Ecto neural progenitor cell (in vitro differentiated cells): ENCODE results near the gene SEPTIN6.

ENCODE experiments used
- DNase-seq: peaks from one replicate; pipeline ENCODE4 v3.0.0-alpha.2; 2018; ENCODE audit warnings: low spot score

Gene SEPTIN6

DNA sequence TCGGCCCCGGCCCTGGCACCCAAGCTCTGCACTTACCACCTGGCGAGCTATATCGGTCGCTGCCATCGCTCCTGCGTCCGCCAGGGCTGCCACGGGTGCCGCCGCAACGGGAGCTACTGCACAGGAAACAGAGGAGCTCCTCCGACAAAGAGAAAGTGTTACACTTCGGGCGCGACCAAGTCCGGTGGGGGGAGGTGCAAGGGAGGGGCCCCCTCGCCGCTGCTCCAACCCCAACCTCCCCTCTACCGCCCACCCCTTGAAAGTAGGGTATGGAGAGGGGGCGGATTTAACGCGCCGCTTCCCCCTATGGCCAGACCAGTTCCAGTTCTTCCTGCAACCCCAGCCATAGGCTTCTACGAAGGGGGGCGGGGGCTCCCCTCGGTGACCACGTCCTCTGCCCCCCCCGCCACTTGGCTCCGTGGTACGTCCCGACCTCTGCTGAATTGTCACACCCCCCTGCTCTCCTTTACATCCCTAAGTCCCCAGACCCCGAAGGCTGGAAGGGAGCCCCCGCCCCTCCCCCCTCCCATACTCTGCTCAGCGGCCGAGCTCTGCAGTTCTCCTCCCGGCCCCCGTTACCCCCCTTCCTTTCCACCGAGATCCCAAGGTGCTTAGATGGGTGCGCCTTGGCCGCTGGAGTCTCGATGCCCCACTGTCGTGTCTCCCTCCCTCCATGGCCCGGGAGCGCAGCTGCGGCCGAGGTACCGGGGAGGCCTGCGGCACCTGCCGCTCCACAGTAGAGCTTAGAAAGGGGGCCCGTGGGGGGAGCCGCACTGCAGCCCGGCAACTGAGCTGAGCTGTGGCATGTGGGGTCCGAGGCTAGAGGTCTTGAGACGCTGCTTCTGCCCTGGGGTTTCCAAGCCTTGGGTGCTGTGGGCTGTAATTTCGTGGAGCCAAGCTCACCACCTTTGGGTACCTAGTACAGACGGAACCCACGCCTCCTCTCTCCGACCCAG, at the start of gene SEPTIN6:
SEPTIN6 (minus strand) TSS at position 129 of the 956 bp plus-strand sequence; CDS start at position 66, 63 bp downstream.
- peak; percentile 79 for DNase-seq

- DNase-seq, result no peak
These were observed 45.8 kb upstream of the SEPTIN6 start for GRCh38 chrX:119738742-119739141.

DNA sequence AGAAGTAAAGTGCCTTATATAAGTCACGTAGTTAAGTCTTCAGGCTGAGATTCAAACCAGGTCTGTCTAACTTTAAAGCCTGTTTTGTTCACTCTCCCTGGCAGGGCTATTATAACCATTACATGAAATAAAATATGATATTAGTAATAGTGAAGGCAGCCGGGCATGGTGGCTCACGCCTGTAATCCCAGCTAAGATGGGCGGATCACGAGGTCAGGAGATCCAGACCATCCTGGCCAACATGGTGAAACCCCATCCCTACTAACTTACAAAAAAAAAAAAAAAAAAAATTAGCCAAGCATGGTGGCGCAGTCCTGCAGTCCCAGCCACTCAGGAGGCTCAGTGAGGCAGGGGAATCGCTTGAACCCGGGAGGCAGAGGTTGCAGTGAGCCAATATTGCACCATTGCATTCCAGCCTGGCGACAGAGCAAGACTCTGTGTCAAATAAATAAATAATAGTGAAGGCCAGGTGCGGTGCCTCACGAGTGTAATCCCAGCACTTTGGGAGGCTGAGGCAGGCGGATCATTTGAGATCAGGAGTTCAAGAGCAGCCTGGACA, 43.3 kb upstream of the SEPTIN6 start:
- no peak for DNase-seq

DNA sequence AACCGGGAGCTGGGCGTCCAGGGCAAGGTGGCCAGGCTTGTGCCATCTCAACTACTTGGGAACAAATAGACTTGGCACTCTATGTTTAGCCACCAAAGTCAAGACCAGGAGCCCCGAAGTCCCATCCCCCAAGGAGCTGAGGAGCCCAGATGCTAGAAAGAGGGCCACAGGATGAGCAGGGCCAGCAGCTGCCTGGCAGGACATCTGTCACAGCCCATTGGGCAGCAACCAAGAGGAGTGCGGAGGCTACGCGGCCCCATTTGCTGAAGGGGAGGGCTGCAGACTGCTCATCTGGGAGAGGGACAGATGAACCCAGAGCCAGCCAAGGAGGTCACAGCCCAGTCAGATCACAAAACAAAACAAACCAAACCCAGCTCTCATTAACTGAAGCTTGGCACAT, 42.5 kb upstream of the SEPTIN6 start:
- no peak for DNase-seq

GRCh38 chrX:119734897-119735339, 42.0 kb upstream of the SEPTIN6 start:
- no peak for DNase-seq

DNA sequence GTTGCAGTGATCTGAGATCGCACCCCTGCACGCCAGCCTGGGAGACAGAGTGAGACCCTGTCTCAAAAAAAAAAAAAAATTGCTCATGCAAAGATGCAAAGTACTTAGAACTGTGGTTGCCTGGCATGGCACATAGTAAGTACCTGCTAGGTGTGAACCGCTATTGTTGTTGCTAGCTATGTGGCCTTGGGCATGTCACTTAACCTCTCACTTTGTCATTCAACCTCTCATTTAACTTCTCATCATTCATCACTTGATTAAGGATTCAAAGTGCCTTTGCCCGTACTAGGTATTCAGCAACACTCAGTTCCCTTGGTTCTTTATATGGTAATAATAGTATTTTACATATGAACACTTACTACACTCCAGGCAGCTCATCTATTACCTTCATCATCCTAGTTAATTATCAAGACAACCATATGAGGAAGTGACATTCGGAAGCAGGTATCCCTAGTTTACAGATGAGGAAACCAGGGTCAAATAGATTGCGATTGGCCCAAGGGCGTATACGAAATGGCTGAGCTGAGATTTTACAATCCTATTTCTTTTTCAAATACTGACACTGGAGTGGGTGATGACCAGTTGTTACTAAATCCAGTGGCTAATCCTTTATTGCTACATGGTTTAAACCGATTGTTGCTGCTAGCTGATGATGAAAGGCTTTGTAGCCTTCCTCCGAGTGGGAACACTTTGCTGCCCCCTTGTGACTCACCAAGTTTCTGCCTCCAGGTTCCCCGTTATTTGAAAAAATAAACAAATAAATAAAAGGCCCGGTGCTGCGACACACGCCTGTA, 36.6 kb upstream of the SEPTIN6 start:
- DNase-seq, result peak; percentile 61

GRCh38 chrX:119728487-119728886, 35.5 kb upstream of the SEPTIN6 start:
- DNase-seq, result no peak

GRCh38 chrX:119726900-119727555, 34.1 kb upstream of the SEPTIN6 start:
- DNase-seq, result no peak

DNA sequence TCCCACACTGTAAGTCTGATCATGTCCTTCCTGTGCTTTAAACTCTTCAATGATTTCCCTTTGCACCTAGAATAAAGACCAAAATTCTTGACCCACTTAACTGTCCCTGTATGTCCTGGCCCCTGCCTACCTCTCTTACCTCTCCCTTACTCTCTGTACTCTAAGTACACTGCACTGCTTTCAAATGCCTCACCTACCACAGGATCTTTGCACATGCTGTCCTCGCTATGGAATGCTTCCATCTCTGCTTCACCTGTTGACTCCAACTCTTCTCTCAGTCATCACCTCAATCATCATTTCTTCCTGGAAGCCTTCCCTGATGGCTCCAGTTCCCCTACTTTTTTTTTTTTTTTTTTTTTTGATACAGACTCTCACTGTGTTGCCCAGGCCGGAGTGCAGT, 29.0 kb upstream of the SEPTIN6 start:
- DNase-seq, result no peak

GRCh38 chrX:119721487-119721886, 28.5 kb upstream of the SEPTIN6 start:
- no peak for DNase-seq

DNA sequence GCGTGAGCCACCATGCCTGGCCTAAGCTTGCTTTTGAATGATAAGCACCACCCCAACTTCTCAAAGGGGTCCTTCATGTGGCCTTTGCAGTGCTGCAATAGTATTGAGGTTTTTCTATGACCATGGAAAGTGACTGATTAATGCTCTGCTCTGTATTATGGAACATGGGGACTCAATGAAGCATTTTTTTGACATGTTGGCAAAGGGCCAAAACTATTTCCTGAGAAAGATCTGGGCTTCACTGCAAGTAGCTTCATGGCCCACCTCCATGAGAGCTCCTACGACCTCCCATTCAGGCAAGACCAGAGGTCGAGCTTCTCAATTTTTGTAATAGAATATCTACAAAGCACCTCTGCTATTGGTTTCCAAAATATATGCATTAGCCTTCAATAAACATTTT, 16.7 kb upstream of the SEPTIN6 start:
- no peak for DNase-seq

DNA sequence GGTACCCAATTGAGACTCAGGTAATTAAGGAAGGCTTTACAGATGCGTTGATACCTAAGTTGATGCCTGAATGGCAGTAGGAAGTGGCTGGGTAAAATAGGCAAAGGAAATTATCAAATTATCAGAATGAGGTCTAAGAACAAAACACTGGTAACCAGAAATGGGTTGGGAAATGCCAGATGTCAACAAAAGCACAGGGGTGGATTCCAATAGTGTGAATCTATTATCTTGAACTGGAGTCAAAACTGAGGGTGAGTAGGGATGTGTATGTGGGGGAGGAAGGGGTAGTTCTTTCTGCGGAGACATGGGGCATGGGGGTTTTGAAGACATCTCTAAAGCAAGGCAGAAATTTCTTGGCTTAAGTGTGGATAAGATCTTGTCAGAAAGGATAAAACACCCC, 16.0 kb upstream of the SEPTIN6 start:
- no peak for DNase-seq

GRCh38 chrX:119706616-119707015, 13.6 kb upstream of the SEPTIN6 start:
- no peak for DNase-seq

DNA sequence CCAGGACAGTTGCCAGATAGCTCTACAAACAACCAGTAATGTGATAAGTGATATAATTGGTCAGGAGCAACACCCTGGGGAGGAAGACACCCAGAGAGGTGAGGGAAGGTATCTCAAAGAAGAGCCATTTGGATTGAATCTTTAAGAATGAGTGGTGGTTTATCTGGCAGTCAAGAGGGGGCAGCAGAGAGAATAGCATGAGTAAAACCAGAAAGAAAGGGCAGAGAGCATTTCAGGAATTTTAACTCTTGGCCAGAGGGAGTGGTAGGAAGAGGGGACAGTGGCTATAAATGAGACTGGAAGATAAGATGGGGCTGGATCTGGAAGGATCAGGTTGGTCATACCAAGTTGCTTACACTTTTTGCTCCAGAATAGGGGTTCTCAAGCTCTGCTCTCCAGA, 5.9 kb upstream of the SEPTIN6 start:
- no peak for DNase-seq

DNA sequence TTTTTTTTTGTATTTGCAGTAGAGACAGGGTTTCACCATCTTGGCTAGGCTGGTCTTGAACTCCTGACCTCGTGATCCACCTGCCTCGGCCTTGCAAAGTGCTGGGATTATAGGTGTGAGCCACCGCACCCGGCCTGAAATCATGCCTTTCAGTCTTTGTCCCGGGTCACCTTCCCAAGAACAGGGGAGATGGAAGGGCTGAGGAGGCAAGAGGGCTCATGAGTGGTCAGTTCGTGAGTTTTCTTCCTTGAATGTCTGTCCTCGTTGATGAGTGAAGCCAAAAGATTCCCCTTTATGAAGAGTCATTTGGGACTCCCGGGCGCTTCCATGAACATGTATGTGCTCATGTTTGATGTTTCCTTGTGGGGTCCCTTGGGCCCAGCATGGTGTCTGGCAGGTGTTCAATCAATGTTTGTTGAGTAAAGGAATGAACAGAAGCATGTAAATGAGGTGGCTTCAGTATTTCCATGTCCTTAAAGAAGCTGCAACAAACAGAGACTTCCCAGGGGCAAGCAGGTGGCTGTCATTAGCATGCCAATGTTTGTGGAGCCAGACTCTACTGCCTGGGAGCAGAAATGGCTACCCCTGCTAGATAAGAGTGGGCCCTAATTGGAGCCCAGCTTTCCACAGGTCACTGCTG, 3.4 kb upstream of the SEPTIN6 start:
- no peak for DNase-seq

DNA sequence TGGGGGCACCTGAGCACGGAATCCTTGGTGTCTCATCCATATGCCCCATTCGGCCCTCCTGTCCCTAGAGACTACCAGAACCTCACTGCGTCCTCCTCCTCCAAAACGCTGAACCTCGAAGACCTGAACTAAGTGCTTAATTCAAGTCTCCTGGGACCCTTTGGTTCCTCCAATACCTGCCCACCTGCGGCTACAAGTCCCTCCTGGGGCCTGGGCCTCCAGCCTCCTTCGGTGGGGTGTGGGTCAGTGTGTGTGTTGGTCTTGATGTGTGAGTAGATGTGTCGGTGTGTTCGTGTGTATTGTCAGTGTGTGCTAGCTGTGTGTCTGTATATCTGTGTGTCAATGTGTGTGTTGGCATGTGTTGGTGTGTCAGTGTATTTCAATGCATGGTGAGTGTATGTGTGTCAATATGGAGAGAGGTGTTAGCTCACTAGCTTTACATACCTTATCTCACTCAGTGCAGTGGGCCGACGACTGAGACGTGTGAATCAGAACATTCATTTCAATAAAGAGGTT, 2.6 kb upstream of the SEPTIN6 start:
- DNase-seq, result no peak

- DNase-seq, result peak; percentile 49
These were observed 1.9 kb upstream of the SEPTIN6 start for GRCh38 chrX:119694601-119695534.

DNA sequence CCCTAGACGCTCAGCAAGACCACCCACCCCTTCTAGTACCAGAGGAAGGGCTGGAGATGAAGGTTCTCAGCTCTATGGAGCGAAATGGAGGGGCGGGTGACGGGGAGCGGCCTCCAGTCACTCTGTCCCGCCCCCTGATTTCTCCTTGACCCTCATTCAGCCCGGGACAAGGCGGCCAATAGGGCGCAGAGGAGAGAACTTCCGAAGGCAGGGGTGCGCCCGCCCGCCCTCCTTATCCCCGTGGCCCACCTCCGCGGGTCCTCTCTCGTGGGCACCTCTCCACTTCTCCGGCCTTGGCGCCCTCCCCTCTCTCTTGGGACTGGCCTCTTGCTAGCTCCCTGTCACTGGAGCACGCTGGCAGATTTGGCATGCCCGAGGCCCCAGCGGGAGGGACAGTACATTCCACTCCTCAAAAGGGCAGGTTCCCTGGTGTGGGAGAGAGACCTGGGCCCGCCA, 1.1 kb upstream of the SEPTIN6 start:
- peak; percentile 53 for DNase-seq

- DNase-seq, result peak; percentile 58
These were observed 553 bp downstream of the SEPTIN6 start for GRCh38 chrX:119692191-119693039.
